Panc1 (cell line): Measurements from ENCODE around the gene AARS2. TPM values are rescaled to one million over a fixed set of nuclear protein-coding genes. Genes with fewer than 3 reads are reported as not detected.

Source experiments
- ATAC-seq: fragments of 200-7000 bp; cut with Tn5 transposase; 2 replicates; pipeline ENCODE4 v1.9.1; 2020; ENCODE audit warnings: mild to moderate bottlenecking, moderate library complexity
- BruUV-seq: library from RNA; stranded (reverse); fragments of 400-500 nt; replicated peaks from 2 replicates; lab custom pipeline; 2021; lab: Mats Ljungman, UMichigan
- CTCF ChIA-PET: fragments of 300-600 bp; sonication (Branson Sonifier 250); formaldehyde crosslinking; loops from one replicate; lab custom pipeline; 2022; ENCODE audit warnings: antibody characterized with exemption; lab: Charles Lee
- POLR2A ChIA-PET: fragments of 300-600 bp; sonication (Branson Sonifier 250); formaldehyde crosslinking; loops from one replicate; lab custom pipeline; 2022; ENCODE audit warnings: antibody characterized with exemption; lab: Charles Lee
- DNase-seq: peaks from one replicate; pipeline ENCODE4 v3.0.0-alpha.2; 2010; ENCODE audit warnings: low read depth, low spot score
- H3K27ac ChIP-seq: 2 replicates; pipeline ENCODE4 v1.5.1; 2011; ENCODE audit warnings: mild to moderate bottlenecking, low read length, inconsistent platforms
- H3K27me3 ChIP-seq: fragments of 200-500 bp; sonication (Bioruptor generic); 2 replicates; pipeline ENCODE4 v1.6.0; 2014; ENCODE audit warnings: low read length, inconsistent platforms; ENCODE audit not compliant: control insufficient read depth, insufficient read depth
- H3K36me3 ChIP-seq: fragments of 200-500 bp; sonication (Bioruptor generic); 2 replicates; pipeline ENCODE4 v1.5.1; 2014; ENCODE audit warnings: inconsistent platforms, mild to moderate bottlenecking, low read length, moderate library complexity; ENCODE audit not compliant: control insufficient read depth, insufficient read depth
- H3K4me1 ChIP-seq: 2 replicates; pipeline ENCODE4 v1.5.1; 2011; ENCODE audit warnings: inconsistent platforms, mild to moderate bottlenecking, low read length, moderate library complexity; ENCODE audit not compliant: control insufficient read depth, insufficient read depth
- H3K4me3 ChIP-seq, 2 experiments: 2 replicates each; pipeline ENCODE4 v1.5.1; 2011 to 2012; ENCODE audit warnings: low read depth in 2 of 2, low read length in 2 of 2, mild to moderate bottlenecking in 2 of 2, inconsistent platforms in 1 of 2, moderate library complexity in 1 of 2
- H3K9me3 ChIP-seq: fragments of 200-500 bp; sonication (Bioruptor generic); 2 replicates; pipeline ENCODE4 v1.5.1; 2014; ENCODE audit warnings: low read depth, mild to moderate bottlenecking, inconsistent platforms, low read length, moderate library complexity; ENCODE audit not compliant: control insufficient read depth, insufficient read depth
- POLR2AphosphoS5 ChIP-seq: IDR thresholded peaks from 2 replicates; pipeline ENCODE4 v1.6.1; 2012; ENCODE audit warnings: mild to moderate bottlenecking, low read depth, low read length, moderate library complexity
- SIN3A ChIP-seq: IDR thresholded peaks from 2 replicates; pipeline ENCODE4 v1.6.1; 2012; ENCODE audit warnings: low read depth, mild to moderate bottlenecking, low read length, moderate library complexity, borderline replicate concordance; ENCODE audit not compliant: insufficient read depth
- TCF7L2 ChIP-seq: IDR thresholded peaks from 2 replicates; pipeline ENCODE4 v1.6.1; 2011; ENCODE audit warnings: mild to moderate bottlenecking, low read depth, low read length, inconsistent platforms
- in situ Hi-C: cut with HindIII; loops from 2 replicates; pipeline ENCODE4 v1.10.0; 2016; ENCODE audit warnings: low sequenced_read_pairs, low pct_unique_long_range_greater_than_20kb
- intact Hi-C: fragments of 100-400 bp; cut with micrococcal nuclease; formaldehyde crosslinking; loops from one replicate; pipeline ENCODE4 v1.10.0; 2022; ENCODE audit not compliant: unreplicated experiment
- total RNA-seq: library from RNA; stranded (reverse); gene quantifications from one replicate; pipeline ENCODE4 v1.2.1, GENCODE V29; 2021; ENCODE audit not compliant: unreplicated experiment
- TF ChIP-seq, protein P1 (sequence below): fragments of 450-650 bp; IDR thresholded peaks from 2 replicates; pipeline ENCODE4 v1.5.1; 2017; ENCODE audit warnings: mild to moderate bottlenecking
- TF ChIP-seq, protein P2 (sequence below), 2 experiments: IDR thresholded peaks; 2 replicates each; pipeline ENCODE4 v1.6.1; 2011 to 2012; ENCODE audit warnings: low read depth in 2 of 2, control low read depth in 1 of 2, low read length in 1 of 2, mild to moderate bottlenecking in 1 of 2, moderate library complexity in 1 of 2; ENCODE audit not compliant: insufficient read depth in 1 of 2

The AARS2 gene
- total RNA-seq, 1 experiment from 2014 or later, result 13.1 TPM

DNA sequence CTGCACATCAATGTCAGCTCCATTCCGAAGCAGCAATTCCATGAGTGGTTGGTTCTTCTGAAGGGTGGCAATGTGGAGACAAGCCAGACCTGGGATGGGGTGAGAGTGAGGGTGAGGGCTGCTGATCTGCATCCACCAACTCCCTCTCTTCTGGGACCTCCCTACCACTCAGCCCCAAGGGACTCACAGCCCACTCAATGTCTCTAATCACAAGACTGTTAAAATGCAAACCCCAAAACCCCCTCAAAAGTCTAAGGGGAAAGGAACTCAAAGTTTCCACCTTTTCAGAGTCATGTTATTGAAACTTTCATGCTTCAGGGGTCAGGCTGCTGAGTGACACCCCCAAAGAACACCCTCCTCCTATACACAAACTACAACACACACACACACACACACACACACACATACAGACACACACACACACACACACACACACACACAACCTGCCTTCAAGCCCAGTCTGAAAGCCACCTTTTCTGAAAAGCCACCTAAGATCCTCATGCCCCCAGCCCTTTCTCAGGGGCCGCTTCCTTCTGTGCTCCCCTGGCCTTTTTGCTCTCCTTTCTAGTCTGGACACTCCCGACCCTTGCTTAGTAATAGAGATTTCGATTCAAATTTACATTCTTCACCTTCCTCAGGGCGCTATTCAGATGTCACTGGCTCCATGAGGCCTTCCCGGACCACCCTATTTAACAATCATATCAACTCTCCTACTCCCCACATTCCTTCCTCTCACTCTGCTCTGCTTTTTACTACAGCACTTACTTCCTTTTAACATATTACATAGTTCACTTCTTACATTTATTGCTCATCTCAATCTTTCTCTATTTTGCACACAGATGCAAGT lies 52.5 kb downstream of the AARS2 start:
- ATAC-seq (no peak), DNase-seq (no peak)
- H3K36me3 ChIP-seq, result peaks cover 5% of the 10 kb centered on the region
- H3K9me3 ChIP-seq, result no peaks in the 10 kb centered on the region
- intact Hi-C loops (no loop called here), in situ Hi-C loops (no loop called here)
- H3K27ac ChIP-seq, result no peak overlapping the region
- CTCF ChIA-PET, result no interaction called here
- no peak overlapping the region for H3K4me3 ChIP-seq
- POLR2A ChIA-PET, result no interaction called here
- peaks cover 36% of the 10 kb centered on the region for H3K4me1 ChIP-seq
- no peak for TF ChIP-seq TCF7L2
- TF ChIP-seq, protein P1, sequence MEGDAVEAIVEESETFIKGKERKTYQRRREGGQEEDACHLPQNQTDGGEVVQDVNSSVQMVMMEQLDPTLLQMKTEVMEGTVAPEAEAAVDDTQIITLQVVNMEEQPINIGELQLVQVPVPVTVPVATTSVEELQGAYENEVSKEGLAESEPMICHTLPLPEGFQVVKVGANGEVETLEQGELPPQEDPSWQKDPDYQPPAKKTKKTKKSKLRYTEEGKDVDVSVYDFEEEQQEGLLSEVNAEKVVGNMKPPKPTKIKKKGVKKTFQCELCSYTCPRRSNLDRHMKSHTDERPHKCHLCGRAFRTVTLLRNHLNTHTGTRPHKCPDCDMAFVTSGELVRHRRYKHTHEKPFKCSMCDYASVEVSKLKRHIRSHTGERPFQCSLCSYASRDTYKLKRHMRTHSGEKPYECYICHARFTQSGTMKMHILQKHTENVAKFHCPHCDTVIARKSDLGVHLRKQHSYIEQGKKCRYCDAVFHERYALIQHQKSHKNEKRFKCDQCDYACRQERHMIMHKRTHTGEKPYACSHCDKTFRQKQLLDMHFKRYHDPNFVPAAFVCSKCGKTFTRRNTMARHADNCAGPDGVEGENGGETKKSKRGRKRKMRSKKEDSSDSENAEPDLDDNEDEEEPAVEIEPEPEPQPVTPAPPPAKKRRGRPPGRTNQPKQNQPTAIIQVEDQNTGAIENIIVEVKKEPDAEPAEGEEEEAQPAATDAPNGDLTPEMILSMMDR, result no peak
- TF ChIP-seq, protein P2, sequence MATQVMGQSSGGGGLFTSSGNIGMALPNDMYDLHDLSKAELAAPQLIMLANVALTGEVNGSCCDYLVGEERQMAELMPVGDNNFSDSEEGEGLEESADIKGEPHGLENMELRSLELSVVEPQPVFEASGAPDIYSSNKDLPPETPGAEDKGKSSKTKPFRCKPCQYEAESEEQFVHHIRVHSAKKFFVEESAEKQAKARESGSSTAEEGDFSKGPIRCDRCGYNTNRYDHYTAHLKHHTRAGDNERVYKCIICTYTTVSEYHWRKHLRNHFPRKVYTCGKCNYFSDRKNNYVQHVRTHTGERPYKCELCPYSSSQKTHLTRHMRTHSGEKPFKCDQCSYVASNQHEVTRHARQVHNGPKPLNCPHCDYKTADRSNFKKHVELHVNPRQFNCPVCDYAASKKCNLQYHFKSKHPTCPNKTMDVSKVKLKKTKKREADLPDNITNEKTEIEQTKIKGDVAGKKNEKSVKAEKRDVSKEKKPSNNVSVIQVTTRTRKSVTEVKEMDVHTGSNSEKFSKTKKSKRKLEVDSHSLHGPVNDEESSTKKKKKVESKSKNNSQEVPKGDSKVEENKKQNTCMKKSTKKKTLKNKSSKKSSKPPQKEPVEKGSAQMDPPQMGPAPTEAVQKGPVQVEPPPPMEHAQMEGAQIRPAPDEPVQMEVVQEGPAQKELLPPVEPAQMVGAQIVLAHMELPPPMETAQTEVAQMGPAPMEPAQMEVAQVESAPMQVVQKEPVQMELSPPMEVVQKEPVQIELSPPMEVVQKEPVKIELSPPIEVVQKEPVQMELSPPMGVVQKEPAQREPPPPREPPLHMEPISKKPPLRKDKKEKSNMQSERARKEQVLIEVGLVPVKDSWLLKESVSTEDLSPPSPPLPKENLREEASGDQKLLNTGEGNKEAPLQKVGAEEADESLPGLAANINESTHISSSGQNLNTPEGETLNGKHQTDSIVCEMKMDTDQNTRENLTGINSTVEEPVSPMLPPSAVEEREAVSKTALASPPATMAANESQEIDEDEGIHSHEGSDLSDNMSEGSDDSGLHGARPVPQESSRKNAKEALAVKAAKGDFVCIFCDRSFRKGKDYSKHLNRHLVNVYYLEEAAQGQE (IDR thresholded peaks at IDR 0.05; ENCODE audit: insufficient read depth in 1 of 2, low read depth in 2 of 2, low read length in 1 of 2), result no peak
- no peak for TF ChIP-seq POLR2AphosphoS5
- no peak for TF ChIP-seq SIN3A
- no TSS peak for BruUV-seq
- H3K27me3 ChIP-seq, result no peaks in the 10 kb centered on the region

DNA sequence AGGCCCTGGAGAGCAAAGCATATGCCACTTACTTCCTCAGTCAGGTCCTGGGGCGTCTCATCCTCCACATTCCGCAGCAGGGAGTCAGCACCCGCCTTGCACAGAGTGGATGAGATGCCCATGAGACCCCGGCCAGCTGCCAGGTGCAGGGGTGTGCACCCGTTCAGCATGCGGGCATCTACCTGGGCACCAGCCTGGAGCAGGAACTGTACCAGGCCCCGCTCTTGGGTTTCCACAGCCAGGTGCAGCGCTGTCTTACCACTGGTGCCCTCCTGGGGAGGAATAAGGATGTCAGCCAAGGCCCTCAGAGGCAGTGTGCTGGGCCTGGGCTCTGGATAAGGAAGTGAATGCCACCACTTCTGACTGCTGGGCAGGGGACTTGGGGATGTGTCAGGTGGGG lies 53.1 kb downstream of the AARS2 start:
- H3K9me3 ChIP-seq, result no peaks in the 10 kb centered on the region
- in situ Hi-C loops (no loop called here), intact Hi-C loops (no loop called here)
- H3K4me3 ChIP-seq, result no peak overlapping the region
- peaks cover 5% of the 10 kb centered on the region for H3K36me3 ChIP-seq
- no TSS peak for BruUV-seq
- no peak overlapping the region for H3K27ac ChIP-seq
- CTCF ChIA-PET, result no interaction called here
- DNase-seq (no peak), ATAC-seq (no peak)
- H3K4me1 ChIP-seq, result peaks cover 42% of the 10 kb centered on the region
- H3K27me3 ChIP-seq, result no peaks in the 10 kb centered on the region
- TF ChIP-seq, protein P1, result no peak
- no peak for TF ChIP-seq TCF7L2
- no peak for TF ChIP-seq POLR2AphosphoS5
- TF ChIP-seq, protein P2 (IDR thresholded peaks at IDR 0.05; ENCODE audit: insufficient read depth in 1 of 2, low read depth in 2 of 2, low read length in 1 of 2), result no peak
- TF ChIP-seq SIN3A, result no peak
- POLR2A ChIA-PET, result no interaction called here
